Prostate gland (tissue), 2 donors: Measurements from ENCODE around the gene WDFY4. TPM values are rescaled to one million over a fixed set of nuclear protein-coding genes. Genes with fewer than 3 reads are reported as not detected.

ENCODE experiments used
- DNase-seq: peaks from one replicate; pipeline ENCODE4 v3.0.0-alpha.2; 2019; ENCODE audit warnings: low spot score
- H3K27ac ChIP-seq, 2 donors: fragments of 200-600 bp; sonication (generic); 2 replicates each; pipeline ENCODE4 v1.5.1; 2017 to 2019
- H3K27me3 ChIP-seq: fragments of 200-600 bp; sonication (generic); replicated peaks from 2 replicates; pipeline ENCODE4 v1.5.1; 2019; ENCODE audit not compliant: insufficient read depth
- H3K36me3 ChIP-seq, 2 donors: fragments of 200-600 bp; sonication (generic); 1 replicate in 1 of 2; 2 replicates in 1 of 2; pipeline versions ENCODE4 v1.5.1 to v1.8.1; 2017 to 2019
- H3K4me1 ChIP-seq: fragments of 200-600 bp; sonication (generic); replicated peaks from 2 replicates; pipeline ENCODE4 v1.5.1; 2019
- H3K4me3 ChIP-seq, 2 donors: fragments of 200-600 bp; sonication (generic); 2 replicates each; pipeline ENCODE4 v1.5.1; 2017 to 2019
- H3K9me3 ChIP-seq: fragments of 200-600 bp; sonication (generic); 2 replicates; pipeline ENCODE4 v1.5.1; 2017
- CTCF ChIP-seq, 4 experiments: fragments of 200-600 bp in 2 of 4; fragments of 450-650 bp in 2 of 4; sonication (generic) in 2 of 4; IDR thresholded peaks; 1 replicate in 3 of 4; 2 replicates in 1 of 4; pipeline ENCODE4 v1.5.1; 2016 to 2019; ENCODE audit warnings: antibody characterized with exemption in 4 of 4, mild to moderate bottlenecking in 2 of 4, moderate library complexity in 2 of 4
- POLR2A ChIP-seq: fragments of 450-650 bp; IDR thresholded peaks from one replicate; pipeline ENCODE4 v1.6.1; 2016; ENCODE audit warnings: antibody characterized with exemption, mild to moderate bottlenecking
- POLR2AphosphoS5 ChIP-seq: sonication (generic); formaldehyde crosslinking; IDR thresholded peaks from one replicate; pipeline ENCODE4 v1.6.1; 2017; ENCODE audit warnings: antibody characterized with exemption
- WGBS: methylation state at CpG from one replicate; pipeline ENCODE4 v1.1.5; 2018; 5-methylcytosine and 5-hydroxymethylcytosine counted together
- intact Hi-C: fragments of 100-400 bp; cut with DNase I; formaldehyde crosslinking; loops from one replicate; pipeline ENCODE4 v1.14.2; 2022
- total RNA-seq, 2 donors: library from RNA; depleted of rRNA; stranded (reverse); fragments of >200 nt; gene quantifications; one replicate each; pipeline ENCODE4 v1.1.0, GENCODE V29; 2016

The WDFY4 gene
- total RNA-seq, 2 donors from 2014 or later: 0.59 to 5.7 TPM

GRCh38 chr10:48904861-48905260 is 220.2 kb downstream of the WDFY4 start:
- TF ChIP-seq CTCF (IDR thresholded peaks at IDR 0.05): no peak
- TF ChIP-seq POLR2A: no peak
- no peak for TF ChIP-seq POLR2AphosphoS5
- no peaks in the 10 kb centered on the region for H3K27me3 ChIP-seq
- 93% methylated on average over 2 of the region's 2 CpGs for WGBS
- no peak for DNase-seq
- intact Hi-C loops: no loop called here
- no peaks in the 10 kb centered on the region for H3K4me1 ChIP-seq
- no peak overlapping the region for H3K4me3 ChIP-seq
- H3K27ac ChIP-seq: no peak overlapping the region
- H3K9me3 ChIP-seq: no peaks in the 10 kb centered on the region
- H3K36me3 ChIP-seq: no peaks in the 10 kb centered on the region

GRCh38 chr10:48905311-48905710 is 220.6 kb downstream of the WDFY4 start:
- Histone ChIP-seq H3K27me3 (no peaks in the 10 kb centered on the region), H3K4me3 (no peak overlapping the region), H3K36me3 (no peaks in the 10 kb centered on the region), H3K27ac (no peak overlapping the region), H3K4me1 (no peaks in the 10 kb centered on the region), H3K9me3 (no peaks in the 10 kb centered on the region)
- TF ChIP-seq CTCF (IDR thresholded peaks at IDR 0.05) (no peak), POLR2A (no peak), POLR2AphosphoS5 (no peak)
- intact Hi-C loops: no loop called here
- 100% methylated on average over 2 of the region's 2 CpGs for WGBS
- no peak for DNase-seq

- Histone ChIP-seq H3K4me3 (no peak overlapping the region), H3K27ac (no peak overlapping the region), H3K4me1 (no peaks in the 10 kb centered on the region), H3K9me3 (no peaks in the 10 kb centered on the region), H3K36me3 (no peaks in the 10 kb centered on the region), H3K27me3 (no peaks in the 10 kb centered on the region)
- TF ChIP-seq CTCF (IDR thresholded peaks at IDR 0.05) (no peak), POLR2AphosphoS5 (no peak), POLR2A (no peak)
- intact Hi-C loops: no loop called here
- WGBS: 80% methylated on average over 2 of the region's 2 CpGs
- no peak for DNase-seq
These were observed 222.2 kb downstream of the WDFY4 start for GRCh38 chr10:48906841-48907240.

GRCh38 chr10:48907730-48908129 is 223.1 kb downstream of the WDFY4 start:
- H3K9me3 ChIP-seq: no peaks in the 10 kb centered on the region
- no peaks in the 10 kb centered on the region for H3K36me3 ChIP-seq
- intact Hi-C loops: no loop called here
- H3K27ac ChIP-seq: no peak overlapping the region
- H3K4me1 ChIP-seq: no peaks in the 10 kb centered on the region
- no peak overlapping the region for H3K4me3 ChIP-seq
- no peak for TF ChIP-seq POLR2AphosphoS5
- no peak for TF ChIP-seq CTCF (IDR thresholded peaks at IDR 0.05)
- no peak for TF ChIP-seq POLR2A
- WGBS: 89% methylated on average over 4 of the region's 4 CpGs
- H3K27me3 ChIP-seq: no peaks in the 10 kb centered on the region
- no peak for DNase-seq

- WGBS: 91% methylated on average over 5 of the region's 5 CpGs
- no peaks in the 10 kb centered on the region for H3K4me1 ChIP-seq
- H3K27me3 ChIP-seq: no peaks in the 10 kb centered on the region
- intact Hi-C loops: no loop called here
- H3K36me3 ChIP-seq: no peaks in the 10 kb centered on the region
- no peak for TF ChIP-seq CTCF (IDR thresholded peaks at IDR 0.05)
- no peak for TF ChIP-seq POLR2AphosphoS5
- no peak for TF ChIP-seq POLR2A
- no peak overlapping the region for H3K27ac ChIP-seq
- DNase-seq: no peak
- no peak overlapping the region for H3K4me3 ChIP-seq
- H3K9me3 ChIP-seq: no peaks in the 10 kb centered on the region
These were observed 225.9 kb downstream of the WDFY4 start for GRCh38 chr10:48910548-48910947.
